Pons (tissue), 1 donor: ENCODE results near the gene CPSF4L.
"Not testable (repeated sequence)": the region's sequence is repeated elsewhere in the genome, so short reads cannot be mapped to it uniquely, and the experiment has no call there.

Experiments used
- DNase-seq: peaks from one replicate; pipeline ENCODE4 v3.0.0-alpha.2; 2016; ENCODE audit warnings: low spot score

CPSF4L gene, protein sequence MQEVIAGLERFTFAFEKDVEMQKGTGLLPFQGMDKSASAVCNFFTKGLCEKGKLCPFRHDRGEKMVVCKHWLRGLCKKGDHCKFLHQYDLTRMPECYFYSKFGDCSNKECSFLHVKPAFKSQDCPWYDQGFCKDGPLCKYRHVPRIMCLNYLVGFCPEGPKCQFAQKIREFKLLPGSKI

GRCh38 chr17:73261617-73261951 is at the start of gene CPSF4L:
Gene CPSF4L (minus strand): TSS chr17:73261880. CDS start chr17:73261818, 62 bp downstream.
- DNase-seq = no peak

DNA sequence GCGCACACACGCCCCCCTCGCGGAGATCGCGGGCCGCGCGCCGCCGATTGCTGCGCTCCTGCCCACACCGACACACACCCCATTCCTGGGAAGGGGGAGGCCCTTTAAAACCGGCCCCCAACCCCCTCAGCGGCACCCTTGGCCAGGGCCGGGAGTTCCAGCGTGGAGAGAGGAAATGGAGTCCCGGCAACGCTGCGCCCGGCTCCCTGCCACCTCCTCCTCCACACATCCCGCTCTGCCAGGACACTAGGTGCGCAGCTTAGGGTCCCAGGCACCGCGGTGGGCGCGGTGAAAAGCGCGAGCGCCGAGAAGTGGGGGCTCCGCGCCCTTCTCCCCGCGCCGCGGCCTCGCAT is 49.7 kb upstream of the CPSF4L start:
- no peak for DNase-seq

DNA sequence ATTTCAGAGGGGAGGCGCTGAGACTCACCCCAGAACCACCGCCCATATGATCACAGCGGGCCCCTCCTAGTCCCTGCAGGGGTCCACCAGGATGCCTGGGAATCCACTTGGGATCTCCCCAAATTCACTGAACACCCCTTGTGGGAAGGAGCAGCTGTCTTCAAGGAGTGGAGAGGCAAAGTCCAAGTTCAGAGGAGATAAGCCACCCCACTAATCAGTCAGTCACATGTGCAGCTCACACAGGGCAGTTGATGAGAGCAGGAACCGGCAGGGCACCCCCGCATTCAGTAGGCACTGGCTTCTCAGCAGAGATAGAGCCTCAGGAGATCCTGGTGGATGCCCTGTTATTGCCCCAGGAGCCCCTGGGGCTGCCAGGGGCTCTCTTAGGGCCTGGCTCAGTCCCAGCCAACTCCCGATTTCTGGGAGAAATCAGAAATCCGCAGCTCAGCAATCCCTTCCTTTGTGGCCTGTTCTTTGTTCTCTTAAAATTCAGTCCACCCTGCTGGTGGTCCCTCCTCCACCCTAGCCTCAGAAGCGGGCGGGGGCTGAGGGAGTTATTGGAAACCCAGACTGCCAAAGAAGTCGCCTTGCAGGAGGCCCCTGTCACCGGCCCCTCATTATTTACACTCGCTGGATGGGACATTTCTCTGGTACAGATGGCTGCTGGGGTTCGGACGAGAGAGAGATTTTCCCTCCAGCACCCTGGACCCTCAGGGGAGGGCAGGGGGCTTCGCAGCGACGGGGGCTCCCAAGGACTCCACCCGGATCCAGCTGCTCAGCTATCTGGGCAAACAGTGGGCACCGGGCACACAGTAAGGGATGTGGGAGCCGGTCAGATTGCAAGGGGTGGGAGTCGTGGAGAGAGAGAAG is 48.3 kb upstream of the CPSF4L start:
- no peak for DNase-seq

DNA sequence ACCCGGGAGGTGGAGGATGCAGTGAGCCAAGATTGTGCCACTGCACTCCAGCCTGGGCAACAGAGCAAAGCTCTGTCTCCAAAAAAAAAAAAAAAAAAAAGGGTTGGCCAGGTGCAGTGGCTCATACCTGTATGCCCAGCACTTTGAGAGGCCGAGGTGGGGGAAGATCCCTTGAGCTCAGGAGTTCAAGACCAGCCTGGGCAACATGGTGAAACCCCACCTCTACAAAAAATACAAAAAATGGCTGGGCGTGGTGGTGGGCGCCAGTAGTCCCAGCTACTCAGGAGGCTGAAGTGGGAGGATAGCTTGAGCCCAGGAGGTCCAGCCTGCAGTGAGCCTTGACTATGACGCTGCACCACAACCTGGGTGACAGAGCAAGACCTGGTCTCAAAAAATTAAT is 47.3 kb upstream of the CPSF4L start:
- DNase-seq = not testable (repeated sequence)

GRCh38 chr17:73308017-73308823 is 46.5 kb upstream of the CPSF4L start:
- no peak for DNase-seq

DNA sequence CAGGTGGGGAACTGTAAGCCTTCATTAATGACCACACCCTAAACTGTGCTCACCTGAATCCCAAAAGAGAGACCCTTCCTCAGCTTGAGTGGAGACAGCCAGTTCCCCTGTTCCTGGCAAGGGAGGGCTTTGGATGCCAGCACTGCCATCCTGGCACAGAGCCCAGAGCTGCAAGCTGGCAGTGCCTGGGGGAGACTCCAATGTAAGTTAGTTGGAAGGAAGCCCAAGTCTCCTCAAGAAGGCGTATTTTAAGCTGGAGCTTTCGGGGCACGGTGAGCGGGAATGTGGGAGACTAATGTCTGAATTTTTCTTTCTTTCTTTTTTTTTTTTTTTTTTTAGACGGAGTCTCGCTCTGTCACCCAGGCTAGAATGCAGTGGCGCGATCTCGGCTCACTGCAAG is 45.5 kb upstream of the CPSF4L start:
- peak; percentile 64 for DNase-seq

GRCh38 chr17:73305845-73306836 is 44.5 kb upstream of the CPSF4L start:
- no peak for DNase-seq

GRCh38 chr17:73304971-73305812 is 43.5 kb upstream of the CPSF4L start:
- no peak for DNase-seq

DNA sequence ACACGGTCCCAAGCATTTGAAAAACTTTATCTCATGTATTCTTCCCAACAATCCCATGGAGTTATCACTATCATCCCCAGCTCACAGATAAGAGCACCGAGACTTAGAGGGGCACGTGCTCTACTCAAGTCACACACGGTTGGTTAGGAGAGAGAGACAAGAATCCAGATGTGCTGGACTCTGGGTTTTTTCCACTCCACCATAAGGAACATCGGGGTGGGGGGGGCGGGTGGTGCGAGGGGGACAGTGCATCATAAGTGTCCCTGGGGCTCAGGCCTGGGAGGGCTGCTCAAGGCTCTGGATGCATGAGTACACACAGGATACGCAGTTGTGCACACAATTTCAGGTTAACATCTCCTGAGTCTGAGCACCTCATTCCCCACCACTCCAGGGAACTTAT is 42.8 kb upstream of the CPSF4L start:
- no peak for DNase-seq

DNA sequence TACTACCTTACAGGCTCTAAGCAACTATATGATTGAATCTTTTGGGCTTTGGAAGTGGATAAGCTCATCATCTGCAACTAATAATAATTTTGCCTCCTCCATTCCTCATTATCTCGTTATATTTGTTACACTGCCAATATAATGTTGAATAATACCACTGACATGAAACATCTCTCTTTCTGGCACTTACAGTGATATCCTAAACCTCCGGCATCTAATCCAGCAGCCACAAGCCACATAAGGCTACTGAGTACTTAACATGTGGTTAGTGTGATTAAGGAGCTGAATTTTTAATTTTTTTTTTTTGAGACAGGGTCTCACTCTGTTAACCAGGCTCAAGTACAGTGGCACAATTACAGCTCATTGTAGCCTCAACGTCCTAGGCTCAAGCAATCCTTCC is 40.5 kb upstream of the CPSF4L start:
- DNase-seq = no peak

- DNase-seq = no peak
Observed at GRCh38 chr17:73301369-73301768, 39.7 kb upstream of the CPSF4L start.

- DNase-seq = no peak
Observed at GRCh38 chr17:73300392-73300791, 38.7 kb upstream of the CPSF4L start.

GRCh38 chr17:73297934-73298861 is 36.5 kb upstream of the CPSF4L start:
- no peak for DNase-seq

DNA sequence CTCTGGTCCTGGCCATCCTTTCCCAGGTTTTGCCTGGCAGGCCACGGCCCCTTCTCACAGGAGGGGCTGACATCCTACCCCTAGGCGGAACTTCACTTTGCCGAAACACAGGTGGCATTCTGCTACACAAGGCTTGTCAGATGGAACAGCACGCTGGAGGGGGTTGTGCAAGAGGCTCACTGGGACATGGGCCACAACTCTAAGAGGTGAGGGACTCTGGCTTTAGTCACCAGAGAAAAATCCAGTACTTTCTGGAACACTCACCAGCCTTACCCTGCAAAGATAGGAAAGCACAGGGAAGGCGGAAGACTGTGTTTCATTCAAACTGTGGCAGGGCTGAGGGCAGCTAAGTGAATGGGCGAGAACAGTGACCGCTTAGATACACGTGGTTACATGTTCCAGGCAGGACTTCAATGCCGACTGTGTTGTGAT is 31.8 kb upstream of the CPSF4L start:
- peak; percentile 36 for DNase-seq

DNA sequence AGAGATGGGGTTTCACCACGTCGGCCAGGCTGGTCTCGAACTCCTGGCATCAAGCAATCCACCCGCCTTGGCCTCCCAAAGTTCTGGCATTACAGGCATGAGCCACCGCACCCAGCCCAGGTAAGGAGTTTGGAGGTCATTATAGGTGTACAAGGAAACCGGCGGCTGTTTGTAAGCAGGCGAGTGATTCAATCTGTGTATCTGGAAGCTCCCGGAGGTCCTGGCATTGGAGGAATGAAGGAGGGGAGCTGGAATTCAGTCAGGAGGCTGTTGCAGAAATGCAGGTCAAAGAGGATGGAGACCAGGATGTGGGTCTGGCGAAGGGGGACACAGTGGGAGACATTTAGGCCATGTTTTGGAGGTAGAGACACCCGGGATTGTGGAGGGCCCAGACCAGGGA is 31.4 kb upstream of the CPSF4L start:
- DNase-seq = no peak

- DNase-seq = no peak
Observed at GRCh38 chr17:73292031-73292531, 30.4 kb upstream of the CPSF4L start.

DNA sequence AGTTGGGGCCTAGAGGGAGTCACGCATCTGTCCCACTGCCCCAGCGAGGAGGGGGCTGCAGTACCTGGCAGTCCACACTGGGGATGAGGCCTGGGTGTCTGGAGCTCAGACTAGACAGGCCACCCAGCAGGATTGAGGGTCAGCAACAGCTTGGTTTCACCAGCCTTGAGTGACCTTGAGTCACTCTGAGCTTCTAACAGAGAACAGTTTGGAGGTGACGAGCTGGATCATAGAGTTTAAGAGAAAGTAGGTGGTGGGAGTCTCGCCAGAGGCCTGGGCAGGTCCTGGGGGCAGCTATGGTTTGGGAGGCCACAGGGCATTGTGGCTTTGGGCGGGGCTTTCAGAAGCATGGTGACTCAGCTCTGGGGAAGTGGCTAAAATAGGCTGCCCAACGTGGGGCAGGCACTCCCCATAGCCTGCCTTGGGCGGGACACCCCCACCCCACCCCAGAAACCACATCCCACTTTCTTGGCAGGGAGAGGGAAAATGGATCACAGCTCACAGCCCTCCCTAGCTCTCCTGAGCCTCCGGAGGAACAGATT is 29.7 kb upstream of the CPSF4L start:
- no peak for DNase-seq

DNA sequence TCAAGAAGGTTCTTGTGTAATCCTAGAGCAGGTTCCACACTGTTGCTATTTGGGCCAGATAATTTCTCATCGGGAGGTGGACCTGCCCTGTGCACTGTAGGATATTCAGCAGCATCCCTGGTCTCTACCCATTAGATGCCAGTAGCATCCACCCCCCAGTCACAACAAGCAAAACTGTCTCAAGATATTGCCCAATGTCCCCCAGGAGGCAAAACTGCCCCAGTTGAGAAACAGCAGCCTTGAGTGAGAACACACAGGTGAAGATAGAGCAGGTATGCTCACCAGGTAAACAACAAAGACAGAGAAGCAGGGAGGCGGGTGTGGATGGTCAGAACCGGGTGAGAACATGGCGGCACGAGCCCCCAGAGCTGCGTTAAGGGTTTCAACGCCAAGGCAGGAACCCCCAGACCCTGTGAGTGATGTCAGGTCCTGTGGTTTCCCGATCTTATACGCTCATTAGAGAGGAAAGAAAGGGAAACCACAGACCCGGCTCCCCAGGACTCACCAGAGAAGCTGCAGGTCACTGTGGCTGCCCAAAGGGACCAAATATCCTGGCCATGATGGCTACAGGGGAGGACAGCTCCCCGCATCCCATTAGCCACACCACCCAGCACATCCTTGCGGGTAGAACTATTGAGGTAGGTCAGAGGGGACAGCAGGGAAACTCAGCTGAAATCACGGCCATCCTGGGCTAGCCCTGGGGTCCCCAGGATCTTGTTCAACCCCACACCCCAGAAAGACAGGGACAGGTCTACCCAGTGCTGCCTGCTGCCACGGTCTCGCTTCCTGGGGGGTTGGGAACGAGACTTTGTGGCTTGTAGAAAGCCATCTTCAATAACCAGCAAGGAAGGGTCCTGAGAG is 28.9 kb upstream of the CPSF4L start:
- no peak for DNase-seq
